HepG2 (cell line): ENCODE results near the gene PDCD11.

Experiments
- AHR ChIP-seq: IDR thresholded peaks from 2 replicates; pipeline ENCODE4 v1.6.1; 2018; ENCODE audit warnings: missing genetic modification reagents, missing compliant biosample characterization
- CTCF ChIP-seq: sonication (generic); formaldehyde crosslinking; IDR thresholded peaks from 2 replicates; pipeline ENCODE4 v1.5.0; 2020; ENCODE audit warnings: mild to moderate bottlenecking, missing genetic modification reagents, moderate library complexity
- DMAP1 ChIP-seq: IDR thresholded peaks from 2 replicates; pipeline ENCODE4 v1.6.1; 2016
- EP300 ChIP-seq, 3 experiments: sonication (generic) in 1 of 3; formaldehyde crosslinking in 1 of 3; IDR thresholded peaks; 2 replicates each; pipeline versions ENCODE4 v1.5.1 to v1.6.1; 2011 to 2020; ENCODE audit warnings: low read depth in 2 of 3, low read length in 2 of 3, borderline replicate concordance in 1 of 3, improper control_type of control experiment in 1 of 3, mild to moderate bottlenecking in 1 of 3, missing genetic modification reagents in 1 of 3, moderate library complexity in 1 of 3
- EZH2 ChIP-seq: conservative IDR thresholded peaks from 2 replicates; pipeline ENCODE4 v1.6.1; 2012; ENCODE audit warnings: mild to moderate bottlenecking, low read depth, low read length, moderate library complexity
- HNF1B ChIP-seq: sonication (generic); formaldehyde crosslinking; IDR thresholded peaks from 2 replicates; pipeline ENCODE4 v1.5.1; 2020; ENCODE audit warnings: mild to moderate bottlenecking, moderate library complexity, missing genetic modification reagents
- JUN ChIP-seq: sonication (generic); formaldehyde crosslinking; IDR thresholded peaks from 2 replicates; pipeline ENCODE4 v1.4.0; 2020; ENCODE audit warnings: mild to moderate bottlenecking, missing genetic modification reagents
- LBX2 ChIP-seq: sonication (generic); formaldehyde crosslinking; IDR thresholded peaks from 2 replicates; pipeline ENCODE4 v1.5.0; 2020; ENCODE audit warnings: missing genetic modification reagents, mild to moderate bottlenecking, borderline replicate concordance
- NFE2 ChIP-seq: sonication (generic); formaldehyde crosslinking; IDR thresholded peaks from 2 replicates; pipeline ENCODE4 v1.4.0; 2020; ENCODE audit warnings: missing genetic modification reagents
- NFE2L1 ChIP-seq: sonication (generic); formaldehyde crosslinking; IDR thresholded peaks from 2 replicates; pipeline ENCODE4 v1.4.0; 2020; ENCODE audit warnings: missing genetic modification reagents, mild to moderate bottlenecking, borderline replicate concordance
- RFXAP ChIP-seq: sonication (generic); formaldehyde crosslinking; IDR thresholded peaks from 2 replicates; pipeline ENCODE4 v1.4.0; 2020; ENCODE audit warnings: missing genetic modification reagents, borderline replicate concordance
- ZNF501 ChIP-seq: sonication (generic); formaldehyde crosslinking; IDR thresholded peaks from 2 replicates; pipeline ENCODE4 v1.5.1; 2020; ENCODE audit warnings: mild to moderate bottlenecking, moderate library complexity, missing genetic modification reagents

- TF ChIP-seq NFE2 (no peak), NFE2L1 (no peak), EP300 (IDR thresholded peaks at IDR 0.05; ENCODE audit: low read depth in 2 of 2, low read length in 2 of 2) (no peak), EP300 (CRISPR knock-in tag; IDR thresholded peaks at IDR 0.05; ENCODE audit: borderline replicate concordance) (no peak), LBX2 (CRISPR knock-in tag) (no peak), DMAP1 (no peak), RFXAP (CRISPR knock-in tag) (no peak), ZNF501 (CRISPR knock-in tag) (no peak), JUN (CRISPR knock-in tag) (no peak), HNF1B (CRISPR knock-in tag) (no peak), EZH2 (no peak), CTCF (CRISPR knock-in tag) (no peak), AHR (no peak)
Observed at GRCh38 chr10:103487410-103487708, 90.9 kb downstream of the PDCD11 start.
